ENCODE measurements around the gene DMD. TPM values are rescaled to one million over a fixed set of nuclear protein-coding genes. Genes with fewer than 3 reads are reported as not detected.

DMD gene
- total and polyA plus RNA-seq, 2 experiments from 2014 or later, result 73.5 to 90.7 TPM

DNA sequence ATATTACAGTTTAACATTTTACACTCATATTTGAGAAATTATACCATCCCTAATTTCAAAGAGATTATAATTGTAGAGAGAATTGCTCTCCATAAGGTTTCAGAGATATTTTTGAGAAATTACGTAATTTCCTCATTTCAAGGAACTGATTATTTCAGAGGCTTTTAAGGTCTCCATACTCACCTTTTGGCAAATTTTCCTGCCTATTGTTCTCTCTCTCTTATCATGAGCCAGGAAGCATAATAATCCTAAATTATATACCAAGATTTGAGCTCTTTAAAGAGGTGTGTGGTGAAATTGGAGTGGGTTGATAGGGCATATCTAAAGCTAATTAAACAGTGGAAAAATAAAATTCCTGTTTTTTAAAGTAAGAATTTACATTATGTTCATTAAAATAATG, 1890.6 kb downstream of the DMD start:
- TF ChIP-seq, protein P1, sequence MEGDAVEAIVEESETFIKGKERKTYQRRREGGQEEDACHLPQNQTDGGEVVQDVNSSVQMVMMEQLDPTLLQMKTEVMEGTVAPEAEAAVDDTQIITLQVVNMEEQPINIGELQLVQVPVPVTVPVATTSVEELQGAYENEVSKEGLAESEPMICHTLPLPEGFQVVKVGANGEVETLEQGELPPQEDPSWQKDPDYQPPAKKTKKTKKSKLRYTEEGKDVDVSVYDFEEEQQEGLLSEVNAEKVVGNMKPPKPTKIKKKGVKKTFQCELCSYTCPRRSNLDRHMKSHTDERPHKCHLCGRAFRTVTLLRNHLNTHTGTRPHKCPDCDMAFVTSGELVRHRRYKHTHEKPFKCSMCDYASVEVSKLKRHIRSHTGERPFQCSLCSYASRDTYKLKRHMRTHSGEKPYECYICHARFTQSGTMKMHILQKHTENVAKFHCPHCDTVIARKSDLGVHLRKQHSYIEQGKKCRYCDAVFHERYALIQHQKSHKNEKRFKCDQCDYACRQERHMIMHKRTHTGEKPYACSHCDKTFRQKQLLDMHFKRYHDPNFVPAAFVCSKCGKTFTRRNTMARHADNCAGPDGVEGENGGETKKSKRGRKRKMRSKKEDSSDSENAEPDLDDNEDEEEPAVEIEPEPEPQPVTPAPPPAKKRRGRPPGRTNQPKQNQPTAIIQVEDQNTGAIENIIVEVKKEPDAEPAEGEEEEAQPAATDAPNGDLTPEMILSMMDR (IDR thresholded peaks at IDR 0.05; ENCODE audit: low read depth, low read length), result no peak
- H3K36me3 ChIP-seq, result no peaks in the 10 kb centered on the region
- H3K9me3 ChIP-seq (ENCODE audit: low read depth), result no peaks in the 10 kb centered on the region
- no peak for DNase-seq (ENCODE audit: low read depth in 1 of 2, low spot score in 1 of 2)
- no peak overlapping the region for H3K4me3 ChIP-seq
- no peaks in the 10 kb centered on the region for H3K4me1 ChIP-seq (ENCODE audit: low read depth)
- H3K27me3 ChIP-seq, result no peaks in the 10 kb centered on the region
- H3K27ac ChIP-seq, result no peak overlapping the region

DNA sequence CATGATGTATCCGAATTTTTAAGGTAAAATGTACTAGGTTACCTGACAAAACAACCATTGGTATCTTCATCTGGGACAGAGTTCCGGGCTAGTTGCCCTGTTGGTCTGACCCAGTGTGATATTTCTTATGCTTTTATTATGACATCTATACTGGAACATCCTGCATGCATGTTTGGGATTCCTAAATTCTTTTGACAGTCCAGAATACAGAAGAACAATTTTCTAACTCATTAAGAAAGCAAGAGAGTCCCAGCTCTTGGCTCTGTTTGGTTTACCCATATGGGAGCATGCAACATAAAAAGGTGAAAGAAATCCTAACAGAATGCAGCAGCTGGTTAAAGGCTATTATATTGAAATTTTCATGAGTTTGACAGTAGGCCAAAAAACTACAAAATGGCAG, 1891.8 kb downstream of the DMD start:
- Histone ChIP-seq H3K36me3 (no peaks in the 10 kb centered on the region), H3K4me3 (no peak overlapping the region), H3K4me1 (ENCODE audit: low read depth) (no peaks in the 10 kb centered on the region), H3K27me3 (no peaks in the 10 kb centered on the region), H3K27ac (no peak overlapping the region), H3K9me3 (ENCODE audit: low read depth) (no peaks in the 10 kb centered on the region)
- TF ChIP-seq, protein P1 (IDR thresholded peaks at IDR 0.05; ENCODE audit: low read depth, low read length), result no peak
- DNase-seq (ENCODE audit: low read depth in 1 of 2, low spot score in 1 of 2), result no peak

DNA sequence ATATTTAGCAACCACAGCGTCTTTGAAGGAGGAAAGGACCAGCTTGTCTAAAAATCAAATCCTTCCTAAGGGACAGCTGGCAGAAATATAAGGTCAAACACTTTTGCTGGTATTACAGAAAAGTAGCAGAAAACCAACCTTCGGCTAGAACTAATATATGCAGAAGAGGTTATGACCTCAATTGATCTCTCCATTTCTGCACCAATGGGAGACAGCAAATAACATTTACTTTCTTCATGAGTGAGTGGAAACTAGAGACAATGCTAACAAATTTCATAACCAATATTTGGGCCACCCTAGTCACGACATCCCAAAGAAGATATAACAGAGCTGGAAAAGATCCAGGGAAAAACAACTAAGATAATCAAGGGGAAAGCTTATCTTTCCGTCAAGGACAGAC, 1892.5 kb downstream of the DMD start:
- no peaks in the 10 kb centered on the region for H3K36me3 ChIP-seq
- DNase-seq (ENCODE audit: low read depth in 1 of 2, low spot score in 1 of 2), result no peak
- H3K27me3 ChIP-seq, result no peaks in the 10 kb centered on the region
- TF ChIP-seq, protein P1 (IDR thresholded peaks at IDR 0.05; ENCODE audit: low read depth, low read length), result no peak
- no peak overlapping the region for H3K27ac ChIP-seq
- no peak overlapping the region for H3K4me3 ChIP-seq
- H3K4me1 ChIP-seq (ENCODE audit: low read depth), result no peaks in the 10 kb centered on the region
- no peaks in the 10 kb centered on the region for H3K9me3 ChIP-seq (ENCODE audit: low read depth)

DNA sequence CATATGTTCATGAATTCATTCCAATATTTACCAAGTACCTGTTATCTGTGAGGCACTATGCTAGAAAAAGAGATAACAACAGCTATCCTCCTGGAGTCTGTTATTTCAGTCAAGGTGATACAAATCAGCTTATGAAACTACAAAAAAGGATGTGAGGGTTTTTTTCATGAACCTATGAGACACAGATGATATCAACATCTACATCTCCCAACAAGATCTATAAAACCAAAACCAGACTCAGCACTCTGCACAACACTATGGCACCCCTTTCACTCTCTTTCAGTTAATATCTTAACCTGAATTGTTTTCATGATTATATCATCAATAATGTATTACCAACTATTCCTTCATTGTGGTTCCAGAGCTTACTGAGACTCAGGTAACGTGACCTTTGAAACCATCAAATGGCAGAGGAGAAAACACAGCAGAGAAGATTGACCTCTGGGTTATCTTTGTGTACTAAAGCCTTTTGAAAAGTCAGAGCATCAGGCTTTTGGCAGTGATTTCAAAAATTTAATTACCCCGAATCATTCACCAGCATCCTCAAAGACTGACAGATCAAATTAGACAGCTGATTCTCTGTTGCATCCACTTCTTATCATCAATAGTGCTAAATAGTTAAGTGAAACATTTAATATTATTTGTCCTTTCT, 1894.9 kb downstream of the DMD start:
- TF ChIP-seq, protein P1 (IDR thresholded peaks at IDR 0.05; ENCODE audit: low read depth, low read length), result no peak

DNA sequence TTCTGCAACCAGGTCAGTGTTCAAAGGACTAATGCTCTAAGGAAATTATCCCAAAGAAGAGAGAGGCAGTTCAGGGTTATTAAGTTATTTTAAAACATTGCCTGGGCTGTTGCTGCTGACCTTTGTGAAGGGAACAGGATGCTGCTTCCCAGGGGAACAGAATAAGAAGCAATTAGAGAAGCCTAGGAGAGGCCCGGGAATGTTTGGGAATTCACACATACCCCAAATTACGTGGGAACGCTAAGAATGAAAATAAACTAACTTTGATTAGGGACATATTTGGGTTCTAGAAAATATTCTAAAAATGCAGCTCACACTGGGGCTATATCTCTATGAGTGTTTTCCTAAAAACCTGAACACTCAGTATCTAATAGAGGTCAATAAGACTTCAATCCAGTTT, 1896.4 kb downstream of the DMD start:
- H3K27ac ChIP-seq, result no peak overlapping the region
- DNase-seq (ENCODE audit: low read depth in 1 of 2, low spot score in 1 of 2), result peak in 1 of 2 donors; percentile 65
- no peaks in the 10 kb centered on the region for H3K27me3 ChIP-seq
- no peak overlapping the region for H3K4me3 ChIP-seq
- TF ChIP-seq, protein P1 (IDR thresholded peaks at IDR 0.05; ENCODE audit: low read depth, low read length), result no peak
- no peaks in the 10 kb centered on the region for H3K36me3 ChIP-seq
- H3K4me1 ChIP-seq (ENCODE audit: low read depth), result no peaks in the 10 kb centered on the region
- H3K9me3 ChIP-seq (ENCODE audit: low read depth), result no peaks in the 10 kb centered on the region

More for the DNA sequence above, 1894.9 kb downstream of the DMD start:
- Histone ChIP-seq H3K27me3 (no peaks in the 10 kb centered on the region), H3K27ac (no peak overlapping the region), H3K4me1 (ENCODE audit: low read depth) (no peaks in the 10 kb centered on the region), H3K4me3 (no peak overlapping the region), H3K9me3 (ENCODE audit: low read depth) (no peaks in the 10 kb centered on the region), H3K36me3 (no peaks in the 10 kb centered on the region)
- no peak for DNase-seq (ENCODE audit: low read depth in 1 of 2, low spot score in 1 of 2)

Data from cardiac muscle cell (in vitro differentiated cells and primary cell).